CD4-positive, alpha-beta T cell treated with Interleukin-4 for 1 hour (primary cell): ENCODE data around the gene ADRA2B.

Experiments used
- DNase-seq, 2 donors: peaks; one replicate each; pipeline ENCODE4 v3.0.0-alpha.2; 2020 to 2022

The ADRA2B gene

GRCh38 chr2:96115631-96116423 is 544 bp downstream of the ADRA2B start:
- DNase-seq: no peak

- no peak for DNase-seq
Measured at GRCh38 chr2:96114903-96115581, 1.3 kb downstream of the ADRA2B start.

- DNase-seq: no peak
Measured at GRCh38 chr2:96114546-96114902, 1.8 kb downstream of the ADRA2B start.

- DNase-seq: no peak
Measured at GRCh38 chr2:96113951-96114350, 2.4 kb downstream of the ADRA2B start.

- DNase-seq: no peak
Measured at GRCh38 chr2:96113367-96113677, 3.0 kb downstream of the ADRA2B start.

GRCh38 chr2:96112501-96113366 is 3.6 kb downstream of the ADRA2B start:
- DNase-seq: no peak

- DNase-seq: no peak
Measured at GRCh38 chr2:96111823-96112500, 4.4 kb downstream of the ADRA2B start.

GRCh38 chr2:96111257-96111640 is 5.1 kb downstream of the ADRA2B start:
- DNase-seq: no peak

- DNase-seq: no peak
Measured at GRCh38 chr2:96110621-96111256, 5.6 kb downstream of the ADRA2B start.

- DNase-seq: no peak
Measured at GRCh38 chr2:96109931-96110511, 6.3 kb downstream of the ADRA2B start.

GRCh38 chr2:96109361-96109680 is 7.0 kb downstream of the ADRA2B start:
- DNase-seq: no peak

GRCh38 chr2:96108541-96109360 is 7.6 kb downstream of the ADRA2B start:
- DNase-seq: no peak

- DNase-seq: no peak
Measured at GRCh38 chr2:96108151-96108540, 8.2 kb downstream of the ADRA2B start.

- DNase-seq: no peak
Measured at GRCh38 chr2:96107708-96108065, 8.7 kb downstream of the ADRA2B start.

- DNase-seq: no peak
Measured at GRCh38 chr2:96106991-96107707, 9.2 kb downstream of the ADRA2B start.

GRCh38 chr2:96105994-96106715 is 10.2 kb downstream of the ADRA2B start:
- DNase-seq: peak in 1 of 2 donors; percentile 1

- DNase-seq: peak in 1 of 2 donors; percentile 10
Measured at GRCh38 chr2:96105152-96105915, 11.0 kb downstream of the ADRA2B start.

GRCh38 chr2:96104487-96104861 is 11.9 kb downstream of the ADRA2B start:
- DNase-seq: peak in 1 of 2 donors; percentile 10

- peak in 1 of 2 donors; percentile 9 for DNase-seq
Measured at GRCh38 chr2:96103761-96104486, 12.4 kb downstream of the ADRA2B start.
